ENCODE measurements around the gene OR52K2.

The OR52K2 gene

DNA sequence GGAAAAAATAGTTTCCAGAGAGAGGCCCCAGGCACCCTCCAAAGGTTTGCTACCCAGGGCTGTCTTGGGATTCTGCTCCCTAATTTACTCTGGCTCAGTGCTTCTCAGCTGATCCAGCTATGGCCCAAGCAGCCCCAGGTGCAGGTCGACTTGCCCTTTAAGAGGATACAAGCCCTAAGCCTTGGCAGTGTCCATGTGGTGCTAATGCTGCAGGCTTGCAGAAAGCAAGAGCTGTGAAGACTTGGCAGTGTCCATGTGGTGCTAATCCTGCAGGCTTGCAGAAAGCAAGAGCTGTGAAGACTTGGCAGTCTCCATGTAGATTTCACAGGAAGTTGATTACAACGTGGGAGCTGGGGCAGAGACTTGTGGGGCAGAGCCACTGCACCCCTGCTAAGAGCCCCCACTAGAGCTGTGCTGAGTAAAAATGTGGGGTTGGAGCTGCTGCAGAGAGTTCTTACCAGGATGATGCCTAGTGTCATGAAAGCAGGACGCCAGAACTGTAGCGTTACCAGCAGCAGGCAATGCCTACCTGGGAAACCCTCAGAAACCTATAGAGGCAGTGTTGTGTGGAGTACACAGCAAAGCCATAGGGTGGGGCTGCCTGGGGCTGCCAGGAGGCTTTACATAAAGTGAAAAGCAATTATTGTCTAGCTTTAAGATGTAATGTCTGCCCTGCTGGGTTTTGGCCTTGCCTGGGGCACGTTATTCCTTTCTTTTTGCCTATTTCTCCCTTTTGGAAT lies 17.2 kb downstream of the OR52K2 start:
- no peaks in the 10 kb centered on the region for H3K27me3 ChIP-seq (replicated peaks; ENCODE audit: control insufficient read depth, insufficient read depth, low read length)
- DNase-seq (ENCODE audit: extremely low read depth, insufficient read length): no peak
- no peak overlapping the region for H3K4me3 ChIP-seq (replicated peaks; ENCODE audit: low read depth, low read length)
- no peaks in the 10 kb centered on the region for H3K36me3 ChIP-seq (ENCODE audit: control insufficient read depth, insufficient read depth, low read length)
- TF ChIP-seq, protein P1, sequence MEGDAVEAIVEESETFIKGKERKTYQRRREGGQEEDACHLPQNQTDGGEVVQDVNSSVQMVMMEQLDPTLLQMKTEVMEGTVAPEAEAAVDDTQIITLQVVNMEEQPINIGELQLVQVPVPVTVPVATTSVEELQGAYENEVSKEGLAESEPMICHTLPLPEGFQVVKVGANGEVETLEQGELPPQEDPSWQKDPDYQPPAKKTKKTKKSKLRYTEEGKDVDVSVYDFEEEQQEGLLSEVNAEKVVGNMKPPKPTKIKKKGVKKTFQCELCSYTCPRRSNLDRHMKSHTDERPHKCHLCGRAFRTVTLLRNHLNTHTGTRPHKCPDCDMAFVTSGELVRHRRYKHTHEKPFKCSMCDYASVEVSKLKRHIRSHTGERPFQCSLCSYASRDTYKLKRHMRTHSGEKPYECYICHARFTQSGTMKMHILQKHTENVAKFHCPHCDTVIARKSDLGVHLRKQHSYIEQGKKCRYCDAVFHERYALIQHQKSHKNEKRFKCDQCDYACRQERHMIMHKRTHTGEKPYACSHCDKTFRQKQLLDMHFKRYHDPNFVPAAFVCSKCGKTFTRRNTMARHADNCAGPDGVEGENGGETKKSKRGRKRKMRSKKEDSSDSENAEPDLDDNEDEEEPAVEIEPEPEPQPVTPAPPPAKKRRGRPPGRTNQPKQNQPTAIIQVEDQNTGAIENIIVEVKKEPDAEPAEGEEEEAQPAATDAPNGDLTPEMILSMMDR (IDR thresholded peaks at IDR 0.05; ENCODE audit: insufficient read depth, low read length, poor library complexity, severe bottlenecking): no peak

DNA sequence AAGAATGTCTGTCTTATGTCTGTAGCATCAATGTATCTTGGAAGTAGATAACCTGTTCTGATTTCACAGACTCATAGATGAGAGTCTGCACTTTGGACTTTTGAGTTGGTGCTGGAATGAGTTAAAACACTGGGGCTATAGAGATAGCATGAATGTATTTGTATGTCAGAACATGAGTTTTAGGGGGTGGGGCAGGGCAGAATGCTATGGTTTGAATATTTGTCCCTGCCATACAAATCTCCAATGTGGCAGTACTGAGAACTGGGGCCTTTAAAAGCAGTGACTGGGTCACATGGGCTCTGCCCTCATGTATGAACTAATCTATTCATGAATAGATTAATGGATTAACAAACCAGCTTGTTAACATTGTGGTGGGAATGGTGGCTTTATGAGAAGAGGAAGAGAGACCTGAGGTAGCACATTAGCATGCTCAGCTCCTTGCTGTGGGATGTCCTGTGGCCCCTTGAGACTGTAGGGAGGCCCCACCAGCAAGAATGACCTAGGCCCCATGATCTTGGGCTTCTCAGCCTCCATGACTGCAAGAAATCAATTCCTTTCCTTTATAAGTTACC lies 17.9 kb downstream of the OR52K2 start:
- no peak for DNase-seq (ENCODE audit: extremely low read depth, insufficient read length)
- no peaks in the 10 kb centered on the region for H3K36me3 ChIP-seq (ENCODE audit: control insufficient read depth, insufficient read depth, low read length)
- H3K4me3 ChIP-seq (replicated peaks; ENCODE audit: low read depth, low read length): no peak overlapping the region
- TF ChIP-seq, protein P1 (IDR thresholded peaks at IDR 0.05; ENCODE audit: insufficient read depth, low read length, poor library complexity, severe bottlenecking): no peak
- no peaks in the 10 kb centered on the region for H3K27me3 ChIP-seq (replicated peaks; ENCODE audit: control insufficient read depth, insufficient read depth, low read length)

DNA sequence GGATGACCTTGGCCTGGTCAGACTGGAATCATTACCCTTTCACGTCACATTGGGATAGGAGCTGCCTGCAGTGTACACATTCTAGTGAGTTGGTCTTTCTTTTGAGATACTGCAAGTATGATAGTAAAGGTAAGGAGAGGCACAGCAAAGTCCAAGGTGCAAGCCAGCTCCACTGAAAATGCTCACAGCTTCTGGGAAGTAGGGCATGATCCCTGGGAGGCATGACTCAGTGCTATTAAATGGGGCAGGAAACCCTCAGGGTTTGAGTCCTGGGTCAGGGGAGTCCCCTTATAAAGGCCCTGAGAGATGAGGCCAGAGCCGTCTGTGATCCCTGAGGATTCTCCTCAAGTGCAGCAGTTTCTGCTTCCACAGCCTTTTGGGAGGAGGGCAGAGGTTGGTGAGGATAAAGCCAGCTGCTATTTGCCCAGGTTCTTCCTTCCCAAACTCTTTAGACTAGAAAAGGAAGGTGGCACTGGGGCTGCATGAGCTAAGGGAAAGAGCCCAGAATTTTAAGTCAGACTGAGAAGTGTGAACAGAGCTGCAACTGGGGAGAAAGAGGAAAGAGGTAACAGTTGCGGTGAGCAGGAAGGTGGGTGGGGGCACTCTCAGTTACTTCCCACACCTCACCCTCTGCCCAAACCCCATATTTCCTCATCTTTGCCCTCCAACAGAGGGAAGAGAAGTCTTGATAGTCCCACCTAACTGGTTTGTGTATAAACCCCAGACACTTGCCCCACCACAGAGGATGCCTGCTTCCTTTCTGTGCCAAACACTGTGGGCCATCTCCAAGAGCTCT lies 18.9 kb downstream of the OR52K2 start:
- Histone ChIP-seq H3K27me3 (replicated peaks; ENCODE audit: control insufficient read depth, insufficient read depth, low read length) (no peaks in the 10 kb centered on the region), H3K36me3 (ENCODE audit: control insufficient read depth, insufficient read depth, low read length) (no peaks in the 10 kb centered on the region), H3K4me3 (replicated peaks; ENCODE audit: low read depth, low read length) (no peak overlapping the region)
- DNase-seq (ENCODE audit: extremely low read depth, insufficient read length): no peak
- TF ChIP-seq, protein P1 (IDR thresholded peaks at IDR 0.05; ENCODE audit: insufficient read depth, low read length, poor library complexity, severe bottlenecking): no peak

DNA sequence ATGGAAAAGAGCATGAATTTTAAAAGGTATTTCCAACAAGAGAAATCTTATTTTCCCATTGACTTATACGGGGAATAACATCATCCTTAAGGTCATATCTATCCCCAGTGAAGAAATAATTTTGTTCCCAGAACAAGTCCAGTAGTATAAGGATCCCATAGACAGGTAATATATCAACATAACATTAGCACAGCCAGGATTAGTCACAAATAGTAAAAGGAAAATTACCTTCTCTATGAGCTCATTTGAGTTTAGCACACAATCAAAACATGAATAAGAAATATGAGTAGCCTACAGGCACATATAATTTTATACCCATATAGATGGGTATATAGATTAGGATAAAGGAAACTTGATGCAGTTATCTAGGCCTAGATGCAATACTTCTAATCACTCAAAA lies 30.5 kb downstream of the OR52K2 start:
- no peak for DNase-seq (ENCODE audit: extremely low read depth, insufficient read length)
- H3K36me3 ChIP-seq (ENCODE audit: control insufficient read depth, insufficient read depth, low read length): no peaks in the 10 kb centered on the region
- H3K4me3 ChIP-seq (replicated peaks; ENCODE audit: low read depth, low read length): no peak overlapping the region
- H3K27me3 ChIP-seq (replicated peaks; ENCODE audit: control insufficient read depth, insufficient read depth, low read length): no peaks in the 10 kb centered on the region
- TF ChIP-seq, protein P1 (IDR thresholded peaks at IDR 0.05; ENCODE audit: insufficient read depth, low read length, poor library complexity, severe bottlenecking): no peak

DNA sequence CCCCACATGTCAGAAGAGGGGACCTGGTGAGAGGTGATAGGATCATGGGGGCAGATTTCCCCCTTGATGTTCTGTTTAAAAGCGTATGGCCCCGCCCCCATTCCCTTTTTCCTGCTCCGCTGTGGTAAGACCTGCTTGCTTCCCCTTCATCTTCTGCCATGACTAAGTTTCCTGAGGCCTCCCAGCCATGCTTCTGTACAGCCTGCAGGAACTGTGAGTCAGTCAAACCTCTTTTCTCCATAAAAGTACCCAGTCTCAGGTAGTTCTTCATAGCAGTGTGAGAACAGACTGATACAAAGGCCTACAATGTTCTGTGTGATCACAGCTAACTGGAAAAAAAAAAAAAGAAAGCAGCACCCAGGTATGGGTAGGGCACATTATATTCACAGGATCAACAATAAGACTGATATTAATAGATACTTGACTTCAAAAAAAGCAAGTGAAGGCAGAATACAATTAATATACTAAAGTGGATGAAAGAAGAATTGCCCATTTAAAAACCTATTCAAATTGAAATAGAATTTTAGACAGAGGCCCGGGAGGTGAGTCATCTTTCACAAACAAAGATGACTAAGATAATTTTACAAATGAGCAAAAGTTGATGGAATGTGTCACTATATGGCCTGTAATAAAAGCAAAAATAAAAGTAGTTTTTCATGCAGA lies 31.6 kb downstream of the OR52K2 start:
- no peak for DNase-seq (ENCODE audit: extremely low read depth, insufficient read length)
- Histone ChIP-seq H3K27me3 (replicated peaks; ENCODE audit: control insufficient read depth, insufficient read depth, low read length) (no peaks in the 10 kb centered on the region), H3K4me3 (replicated peaks; ENCODE audit: low read depth, low read length) (no peak overlapping the region), H3K36me3 (ENCODE audit: control insufficient read depth, insufficient read depth, low read length) (no peaks in the 10 kb centered on the region)
- TF ChIP-seq, protein P1 (IDR thresholded peaks at IDR 0.05; ENCODE audit: insufficient read depth, low read length, poor library complexity, severe bottlenecking): no peak

All from GM06990 (cell line).